Measurements from ENCODE around the gene TPSB2.
"Not testable (repeated sequence)": the region's sequence is repeated elsewhere in the genome, so short reads cannot be mapped to it uniquely, and the experiment has no call there.

GRCh38 chr16:1255276-1256122 is 25.5 kb upstream of the TPSB2 start, which contains the start of gene TPSD1:
- not testable (repeated sequence) for TF ChIP-seq GATA2, GATA3 (IDR thresholded peaks at IDR 0.05; ENCODE audit: low read depth, low read length)

Measured in SH-SY5Y (cell line).